ENCODE results near the gene DNTT.
A peak's percentile ranks its signal among the peaks of the same experiment; 100 is the strongest.

DNTT gene

DNA sequence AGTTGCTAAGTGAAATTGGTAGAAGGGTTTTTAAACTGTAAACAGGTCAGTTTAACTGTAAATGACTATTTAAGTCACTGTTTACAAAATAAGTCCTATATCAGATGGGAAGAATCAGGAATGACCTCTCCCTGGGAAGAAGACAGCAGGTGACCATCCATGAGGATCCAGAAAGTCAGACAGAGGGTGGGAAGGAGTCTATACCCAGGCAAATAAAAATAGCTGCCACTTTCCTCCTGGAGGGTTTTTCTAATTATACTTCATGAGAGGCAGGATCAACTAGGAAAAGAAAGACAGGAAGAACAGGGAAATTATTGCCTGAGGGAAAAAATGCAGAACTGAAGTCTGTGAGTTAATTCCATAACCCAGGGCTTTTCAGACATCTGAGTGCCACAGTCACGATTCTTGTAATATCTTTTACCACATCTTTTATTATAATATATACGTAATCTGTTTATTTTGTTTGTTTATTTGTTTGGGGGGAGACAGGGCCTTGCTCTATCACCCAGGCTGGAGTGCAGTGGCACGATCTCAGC lies 7.0 kb downstream of the DNTT start:
- DNase-seq = no peak

DNA sequence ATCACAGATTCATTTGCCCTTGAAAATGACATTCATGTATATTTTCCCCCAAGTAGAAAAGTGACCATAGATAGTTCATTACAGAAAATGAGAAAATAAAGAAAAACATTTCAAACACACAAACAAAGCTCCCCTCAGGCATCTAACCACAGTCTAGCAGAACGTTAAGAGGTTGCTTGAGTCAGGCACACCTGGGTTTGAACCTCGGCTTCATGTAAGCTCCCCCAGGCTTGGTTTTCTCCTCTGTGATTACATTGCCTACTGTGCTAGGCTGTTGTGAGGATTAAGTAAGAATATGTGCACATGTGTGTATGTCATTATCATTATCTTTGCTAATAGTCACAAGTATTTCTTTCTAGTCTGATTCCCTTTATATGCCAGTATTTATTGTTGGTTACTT lies 9.1 kb downstream of the DNTT start:
- DNase-seq = no peak

DNA sequence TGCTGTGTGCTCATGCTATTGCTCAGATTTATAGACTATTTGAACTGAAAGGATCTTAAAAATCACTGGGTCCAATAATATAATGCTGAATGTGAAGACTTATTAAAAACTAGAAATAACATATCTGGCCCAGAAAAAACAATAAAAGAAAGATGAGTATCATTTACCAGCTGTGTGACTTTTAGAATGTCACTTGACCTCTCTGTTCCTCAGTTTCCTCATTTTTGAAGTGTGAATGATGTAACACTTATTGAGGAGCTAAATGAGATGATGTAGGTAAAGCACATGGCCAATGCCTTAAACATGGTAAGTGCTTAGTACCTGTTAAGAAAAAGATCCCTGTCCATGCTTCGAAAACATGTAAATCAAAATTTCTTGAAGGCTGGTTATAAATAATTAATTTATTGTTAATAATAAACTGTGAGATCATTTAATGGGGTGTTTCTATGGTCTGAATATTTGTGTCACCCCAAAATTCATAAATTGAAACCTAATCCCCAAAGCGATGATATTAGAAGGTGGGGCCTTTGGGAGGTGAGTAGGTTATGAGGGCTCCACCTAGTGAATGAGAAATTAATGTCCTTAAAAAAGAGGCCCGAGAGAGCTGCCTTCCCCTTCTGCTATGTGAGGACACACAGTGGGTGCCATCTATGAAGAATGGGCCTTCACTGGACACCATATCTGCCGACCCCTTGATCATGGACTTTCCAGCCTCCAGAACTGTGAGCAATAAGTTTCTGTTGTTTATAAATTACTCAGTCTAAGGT lies 13.0 kb downstream of the DNTT start:
- DNase-seq = no peak

DNA sequence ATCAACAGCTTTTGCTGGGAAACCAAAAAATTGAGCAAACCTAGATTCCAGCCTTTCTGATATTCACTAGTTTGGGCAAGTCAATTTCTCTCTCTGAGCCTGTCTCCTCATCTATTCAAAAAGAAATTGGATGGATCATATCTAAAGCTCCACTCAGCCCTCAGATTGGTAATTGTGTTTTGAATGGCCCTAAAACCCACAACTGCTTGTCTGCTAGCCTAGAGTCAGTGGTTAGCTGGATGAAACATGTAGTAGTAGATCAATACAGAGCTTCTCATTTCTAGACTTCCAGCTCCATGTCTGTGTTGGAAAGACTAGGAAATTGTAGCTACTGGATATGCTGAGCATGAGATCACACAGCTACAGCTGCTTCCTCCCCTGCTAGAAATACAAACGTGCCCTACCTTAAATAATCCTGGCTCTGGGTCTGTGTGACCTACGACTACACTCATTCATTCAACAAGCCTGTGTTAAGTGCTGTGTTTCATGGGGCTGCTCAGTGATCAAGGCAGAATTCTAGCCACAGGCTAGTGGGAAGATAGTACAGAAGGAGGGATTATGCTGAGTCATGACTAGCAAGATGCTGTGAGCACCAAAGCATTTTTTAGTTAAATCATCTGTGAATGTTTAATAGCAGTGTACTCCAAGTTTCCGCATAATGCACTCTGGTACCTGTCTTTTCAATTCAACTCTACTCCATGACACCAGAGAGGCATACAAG lies 15.7 kb downstream of the DNTT start:
- no peak for DNase-seq

DNA sequence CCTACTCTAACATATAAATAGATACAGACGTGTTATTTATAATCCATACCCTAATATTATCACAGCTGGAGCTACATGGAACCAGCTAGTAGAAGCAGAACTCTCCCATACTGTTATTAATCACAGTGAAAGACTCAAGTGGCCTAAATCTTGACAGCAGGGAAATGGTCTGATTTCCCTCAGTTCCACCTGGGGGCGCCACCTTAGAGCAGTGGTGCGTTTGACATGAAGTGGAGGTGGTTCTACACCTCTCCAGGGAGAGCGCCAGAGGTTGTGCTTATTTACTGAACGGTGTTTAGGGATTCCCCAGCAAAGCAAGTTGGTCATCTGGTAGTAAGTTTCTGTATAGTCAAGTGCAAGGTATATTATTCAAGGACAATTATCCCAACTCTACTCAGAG lies 17.6 kb downstream of the DNTT start:
- no peak for DNase-seq

DNA sequence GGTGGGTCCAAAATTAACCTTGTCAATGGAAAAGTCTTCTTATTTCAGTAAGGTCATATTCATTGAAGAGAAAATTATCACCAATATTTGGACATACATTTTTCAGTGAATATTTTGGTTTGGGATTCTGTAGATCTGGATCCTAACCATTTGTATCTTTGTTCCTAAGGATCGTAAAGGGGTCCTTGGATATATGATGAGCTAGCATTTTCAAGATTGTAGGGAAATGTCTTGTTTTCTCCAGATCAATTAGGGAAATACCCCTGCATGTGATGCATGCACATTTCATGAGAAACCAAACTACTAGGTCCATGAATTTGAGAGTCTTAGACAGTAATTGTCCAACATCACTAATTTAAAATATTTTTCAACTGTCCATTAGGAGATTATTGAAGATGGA lies 18.0 kb downstream of the DNTT start:
- DNase-seq = no peak

DNA sequence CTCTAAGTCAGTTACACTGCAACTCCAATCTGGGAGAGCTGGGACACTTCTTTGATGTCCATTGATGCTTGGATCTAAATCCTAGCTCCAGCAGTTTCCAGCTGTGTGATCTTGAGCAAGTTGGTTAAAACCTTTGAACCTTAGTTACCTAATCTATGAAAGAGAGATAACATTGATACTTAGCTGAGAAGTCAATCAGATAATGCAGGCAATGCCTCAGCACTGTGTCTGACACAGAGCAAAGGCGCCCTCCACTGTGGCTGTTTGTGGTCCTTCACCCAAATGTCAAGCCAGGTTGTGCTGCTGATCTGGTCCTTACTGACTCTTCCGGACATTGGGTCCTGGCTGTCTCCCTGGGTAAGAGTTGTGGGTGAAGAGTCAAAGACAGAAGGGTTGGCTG lies 20.2 kb downstream of the DNTT start:
- DNase-seq = no peak

DNA sequence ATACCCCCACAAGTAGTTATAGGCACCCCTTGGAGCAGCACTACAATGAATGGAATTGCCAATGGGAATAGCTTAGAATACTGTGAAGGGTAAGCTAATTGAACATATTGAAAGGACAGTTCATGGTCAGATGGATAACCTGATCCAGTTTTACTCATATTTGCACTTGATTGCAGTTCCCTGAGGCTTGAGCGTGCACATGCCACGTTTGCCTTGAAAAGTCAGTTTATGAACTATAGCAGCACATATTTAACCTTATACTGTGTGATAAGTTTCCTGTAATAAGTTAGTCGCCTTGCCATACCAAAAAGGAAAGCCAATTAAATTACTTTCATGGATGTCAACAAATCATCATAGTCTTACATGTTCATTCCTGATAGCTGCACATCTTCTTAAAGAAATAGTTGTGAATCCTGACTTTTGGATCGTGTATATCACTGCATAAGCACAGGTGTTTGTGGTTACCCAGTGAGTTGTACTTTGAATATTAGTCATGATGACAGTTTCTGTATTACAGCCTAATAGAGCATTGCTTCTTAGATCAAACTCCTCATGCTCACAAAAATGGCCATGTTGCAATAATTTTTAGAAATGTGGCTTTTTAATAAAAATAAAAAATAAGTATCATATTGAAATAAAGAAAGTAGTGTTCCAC lies 21.6 kb downstream of the DNTT start:
- no peak for DNase-seq

DNA sequence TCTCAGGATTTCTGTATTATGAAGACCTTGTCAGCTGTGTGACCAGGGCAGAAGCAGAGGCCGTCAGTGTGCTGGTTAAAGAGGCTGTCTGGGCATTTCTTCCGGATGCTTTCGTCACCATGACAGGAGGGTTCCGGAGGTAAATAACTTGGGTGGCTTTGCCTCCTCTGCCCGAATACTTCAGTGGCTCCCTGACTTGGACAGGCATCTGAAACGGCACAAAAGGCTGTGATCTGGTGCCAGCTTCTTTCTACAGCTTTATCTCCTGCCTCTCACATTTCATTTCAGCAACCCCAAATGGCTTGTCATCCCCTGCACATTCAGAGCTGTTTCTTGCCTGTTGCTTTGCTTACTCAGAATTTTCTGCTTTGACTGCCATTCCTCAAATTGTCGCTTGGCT lies 23.2 kb downstream of the DNTT start:
- no peak for DNase-seq

DNA sequence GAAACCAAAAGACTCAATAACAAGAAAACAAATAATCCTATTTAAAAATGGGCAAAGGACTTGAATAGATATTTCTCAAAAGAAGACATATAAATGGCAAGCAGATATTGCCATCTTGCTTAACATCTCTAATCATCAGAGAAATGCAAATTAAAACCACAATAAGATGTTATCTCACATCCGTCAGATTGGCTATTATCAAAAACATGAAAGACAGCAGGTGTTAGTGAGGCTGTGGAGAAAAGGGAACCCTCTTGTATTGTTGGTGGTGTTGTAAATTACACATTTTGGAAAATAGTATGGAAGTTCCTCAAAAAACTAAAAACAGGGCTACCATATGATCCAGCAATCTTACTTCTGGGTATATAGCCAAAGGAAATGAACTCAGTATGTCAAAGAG lies 28.9 kb downstream of the DNTT start:
- no peak for DNase-seq

DNA sequence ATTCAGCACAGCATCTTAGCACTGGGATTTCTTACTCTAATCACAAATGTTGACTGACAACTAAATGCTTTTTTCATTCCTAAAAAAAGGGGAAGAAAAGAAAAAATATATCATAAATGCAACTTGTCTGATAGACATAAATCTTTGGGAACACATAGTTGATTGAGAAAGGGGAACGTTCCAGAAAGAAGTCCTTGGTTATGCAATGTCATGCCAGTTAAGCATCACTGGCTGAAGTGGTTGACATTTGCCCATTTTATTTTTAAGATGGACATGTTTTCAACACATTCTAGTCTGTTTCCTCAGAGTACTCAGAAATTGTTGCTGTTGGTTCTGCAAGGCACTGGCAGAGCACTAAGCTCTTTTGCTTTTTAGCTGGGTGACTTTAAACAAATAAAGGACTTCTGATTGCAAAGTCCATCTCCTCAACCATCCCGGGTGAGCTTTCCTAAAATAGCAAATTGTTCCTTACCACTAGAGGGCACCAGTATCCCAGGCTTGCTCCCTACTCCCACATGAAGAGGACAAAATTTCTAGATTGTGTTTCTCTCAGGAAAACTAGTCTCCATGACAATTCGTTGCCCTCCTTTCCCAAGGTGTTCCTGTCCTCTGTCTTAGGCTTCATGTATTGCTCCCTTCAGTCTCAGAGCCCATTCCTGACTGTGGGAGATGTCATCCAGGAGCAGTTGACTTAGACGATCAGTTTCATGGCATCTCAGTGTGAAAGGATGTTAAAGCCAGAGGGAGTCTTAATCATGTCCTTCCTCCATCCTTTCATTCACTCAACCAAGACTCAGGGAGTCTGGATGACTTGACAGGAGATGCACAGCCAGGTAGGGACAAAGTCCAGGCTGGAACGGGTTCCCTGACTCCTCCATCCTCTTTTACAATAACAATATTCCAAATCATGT lies 30.6 kb downstream of the DNTT start:
- peak; percentile 13 for DNase-seq

DNA sequence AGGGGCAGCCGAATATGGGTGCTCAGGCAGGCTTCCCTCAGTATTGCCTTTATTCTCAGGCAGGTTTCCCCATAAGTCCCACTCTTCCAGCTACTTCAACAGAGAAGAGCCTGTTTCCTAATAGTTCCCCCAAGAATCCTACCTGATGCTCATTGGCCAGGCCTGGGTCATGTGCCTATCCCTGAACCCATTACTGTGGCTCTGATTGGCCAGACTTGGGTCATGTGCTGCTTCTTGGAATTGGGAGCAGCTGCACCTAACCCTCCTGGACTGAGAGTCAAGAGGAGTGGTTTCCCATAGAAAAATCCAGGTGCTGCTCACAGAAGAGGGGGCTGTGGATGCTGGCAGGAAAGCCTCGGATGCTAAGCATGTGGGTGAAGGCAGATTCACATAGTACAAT lies 32.9 kb downstream of the DNTT start:
- no peak for DNase-seq

DNA sequence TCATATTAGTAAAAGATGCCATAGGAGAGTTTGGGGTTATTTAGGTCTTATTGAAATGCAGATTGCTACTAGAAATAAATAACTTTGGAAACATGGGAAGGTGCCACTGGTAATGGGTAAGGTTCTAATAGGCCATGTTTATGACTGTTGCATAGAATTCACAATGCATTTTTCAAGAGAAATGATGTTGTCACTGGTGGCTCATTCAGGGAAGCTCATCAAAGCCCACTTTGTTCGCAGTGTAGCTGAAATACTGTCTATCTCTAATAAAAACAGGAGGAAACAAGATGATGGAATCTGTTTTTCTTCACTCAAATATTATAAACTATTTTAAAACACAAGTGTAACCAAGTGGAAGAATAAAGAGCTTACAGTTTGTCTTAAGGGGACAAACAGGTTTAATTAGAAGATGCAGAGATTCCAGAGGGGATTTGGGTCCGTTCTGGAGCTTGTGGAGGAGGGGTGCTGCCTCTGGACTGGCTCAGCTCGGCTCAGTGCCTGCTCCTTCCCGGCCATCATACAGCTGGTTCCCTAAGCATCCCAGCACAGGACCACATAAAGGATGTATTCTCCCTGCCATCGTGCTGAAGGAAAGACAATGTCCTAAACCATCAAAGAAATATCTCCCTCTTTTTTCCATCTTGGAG lies 34.2 kb downstream of the DNTT start:
- DNase-seq = no peak

DNA sequence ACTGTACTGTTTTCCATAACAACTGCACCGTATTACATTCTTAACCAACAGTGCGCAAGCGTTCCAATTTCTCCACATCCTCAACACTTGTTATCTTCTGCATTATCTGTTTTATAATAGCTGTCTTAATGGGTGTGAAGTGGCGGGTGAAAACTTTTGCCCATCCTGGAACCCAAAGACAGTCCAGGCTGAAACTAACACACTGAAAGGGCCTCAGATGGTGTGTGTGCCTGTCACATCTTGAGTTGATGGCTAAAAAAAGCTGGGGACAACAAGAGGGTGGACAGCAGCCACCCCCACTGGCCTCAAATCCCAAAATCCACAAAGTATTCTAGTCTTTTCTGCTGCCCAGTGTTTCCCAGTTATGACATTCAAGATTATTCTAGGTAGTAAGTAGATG lies 35.1 kb downstream of the DNTT start:
- no peak for DNase-seq

DNA sequence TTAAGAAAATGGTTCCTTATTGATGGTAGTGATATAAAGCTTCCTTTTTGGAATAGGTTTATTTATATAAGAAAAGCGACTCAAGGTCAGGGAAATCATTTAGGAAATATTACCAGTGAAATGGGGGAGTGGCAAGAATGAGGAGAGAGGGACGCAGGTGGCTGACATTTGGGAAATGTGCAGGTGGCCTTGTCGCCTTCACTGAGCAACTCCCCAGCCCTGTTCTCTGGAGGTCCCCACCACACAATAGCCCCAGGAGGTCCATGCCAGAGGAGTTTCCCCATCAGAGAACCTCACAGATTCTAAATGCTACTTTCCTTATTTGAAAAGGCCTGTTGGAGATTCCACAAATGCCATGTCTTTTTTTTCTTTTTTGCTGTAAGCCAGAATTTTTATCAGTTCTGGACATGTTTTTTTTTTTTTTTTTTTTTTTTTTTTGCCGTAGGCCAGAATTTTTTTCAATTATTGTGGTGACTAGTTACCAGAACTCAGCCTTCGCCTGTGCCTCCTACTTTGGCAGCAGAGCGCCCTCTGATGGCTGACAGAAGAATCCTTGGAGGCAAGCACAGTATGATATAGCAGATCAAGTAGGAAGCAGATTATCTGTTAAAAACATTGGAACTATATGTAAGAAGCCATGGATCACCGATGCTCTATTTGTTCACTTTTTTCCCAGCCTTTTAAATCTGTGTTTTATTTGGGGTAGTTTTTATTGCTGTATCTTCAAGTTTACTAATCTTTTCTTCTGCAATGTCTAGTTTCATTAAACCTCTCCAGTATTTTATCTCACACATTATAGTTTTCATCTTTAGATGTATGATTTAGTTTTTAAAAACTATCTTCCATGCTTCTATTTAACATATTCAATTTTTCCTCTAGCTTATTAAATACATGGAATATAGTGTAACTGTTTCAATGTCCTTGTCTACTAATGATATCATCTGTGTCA lies 36.0 kb downstream of the DNTT start:
- DNase-seq = peak; percentile 35

DNA sequence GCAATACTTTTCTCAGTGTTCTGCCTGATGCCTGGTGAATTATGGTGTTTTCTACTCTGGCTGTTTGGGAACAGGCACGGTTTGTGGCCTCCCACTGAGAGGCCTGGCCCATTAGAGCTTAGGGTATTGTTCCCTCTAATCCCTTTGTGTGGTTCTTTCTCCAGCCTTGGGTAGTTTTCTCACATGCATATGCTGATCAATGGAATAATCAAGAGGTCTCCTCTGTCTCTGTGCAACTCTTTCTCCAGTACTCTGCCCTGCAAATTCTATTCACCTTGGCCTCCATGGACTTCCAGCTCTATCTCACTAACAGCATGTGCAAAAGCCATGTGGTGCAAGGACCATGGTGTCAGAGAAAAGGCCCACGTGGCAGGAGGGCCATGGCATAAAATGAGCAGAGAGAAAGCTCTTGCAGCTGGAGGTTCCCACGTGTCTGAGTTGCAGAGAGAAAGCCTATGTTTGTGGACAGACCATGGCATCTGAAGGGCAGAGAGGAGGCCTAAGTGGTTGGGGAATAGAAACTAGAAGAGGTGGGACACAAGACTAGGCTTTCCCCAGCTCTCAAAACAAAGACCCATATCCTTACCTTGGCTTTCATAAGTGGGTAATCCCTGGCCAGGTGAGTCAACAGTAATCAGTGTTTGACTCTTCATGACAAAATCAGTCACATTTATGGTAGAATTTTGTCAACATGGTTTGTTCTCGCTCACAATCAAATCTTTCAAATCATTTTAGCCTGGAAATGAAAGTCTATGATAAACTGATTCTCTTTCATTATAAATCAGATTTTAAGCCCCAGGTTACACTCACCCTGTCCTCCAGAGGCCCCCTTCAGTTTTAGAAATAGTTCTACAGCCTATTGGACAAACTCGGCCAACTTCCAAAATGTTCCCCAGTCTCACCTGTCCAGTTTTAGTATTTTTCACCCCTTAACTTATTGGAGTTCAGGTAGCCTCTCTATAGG lies 37.3 kb downstream of the DNTT start:
- DNase-seq = no peak

DNA sequence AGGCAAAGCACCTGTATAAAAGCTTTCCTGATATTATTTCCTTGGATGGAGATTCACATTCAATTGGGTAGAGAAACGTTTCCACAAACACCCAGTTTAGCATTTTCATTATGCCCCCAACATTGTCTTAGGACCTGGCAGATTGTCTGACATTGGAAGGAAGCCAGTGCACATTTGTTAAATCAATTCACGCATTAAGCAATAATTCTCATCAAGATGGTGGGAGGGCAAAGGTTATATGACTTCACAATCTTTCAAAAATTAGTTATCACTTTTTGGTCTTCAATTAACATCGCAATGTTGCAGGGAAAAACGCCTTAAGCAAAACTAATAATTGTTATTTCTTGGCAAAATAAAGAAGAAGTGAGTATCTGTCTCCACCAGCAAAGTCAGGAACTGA lies 38.2 kb downstream of the DNTT start:
- no peak for DNase-seq

DNA sequence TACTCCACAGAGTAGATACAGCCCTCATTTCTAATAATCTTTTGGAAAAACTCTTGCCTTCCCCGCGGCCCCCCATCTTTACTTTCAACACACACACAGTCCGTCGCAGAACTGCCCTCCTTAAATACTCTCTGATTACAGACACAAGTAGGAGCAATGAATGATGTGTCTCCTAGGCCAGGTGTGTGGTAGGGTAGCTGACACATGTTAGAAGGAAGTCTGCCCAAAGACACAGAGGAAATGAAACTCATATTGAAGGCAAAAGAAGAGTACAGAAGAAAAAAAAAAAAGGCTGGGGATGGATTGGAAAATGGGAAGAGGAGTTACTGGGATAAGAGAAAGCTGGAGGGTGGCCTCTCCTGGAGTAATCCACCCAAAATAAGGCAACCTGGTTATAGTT lies 39.9 kb downstream of the DNTT start:
- no peak for DNase-seq

DNA sequence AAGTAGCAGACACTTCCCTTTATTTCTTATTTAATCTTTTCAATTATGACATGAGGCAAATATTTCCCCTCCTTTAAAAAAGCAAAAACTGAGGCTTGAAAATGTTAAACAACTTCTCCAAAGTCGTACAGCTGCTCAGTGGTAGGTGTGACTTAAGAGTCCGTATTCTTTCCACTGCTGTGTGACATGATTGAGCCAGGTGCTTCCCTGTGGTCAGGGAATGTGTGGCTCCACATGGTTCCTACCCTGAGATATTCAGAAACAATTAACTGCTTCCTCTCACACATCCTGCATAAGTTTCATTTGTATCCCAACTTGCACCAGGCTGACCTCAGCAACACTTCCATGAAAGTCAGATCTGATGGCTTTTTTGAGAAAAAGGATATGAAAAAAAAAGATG lies 41.0 kb downstream of the DNTT start:
- DNase-seq = no peak

DNA sequence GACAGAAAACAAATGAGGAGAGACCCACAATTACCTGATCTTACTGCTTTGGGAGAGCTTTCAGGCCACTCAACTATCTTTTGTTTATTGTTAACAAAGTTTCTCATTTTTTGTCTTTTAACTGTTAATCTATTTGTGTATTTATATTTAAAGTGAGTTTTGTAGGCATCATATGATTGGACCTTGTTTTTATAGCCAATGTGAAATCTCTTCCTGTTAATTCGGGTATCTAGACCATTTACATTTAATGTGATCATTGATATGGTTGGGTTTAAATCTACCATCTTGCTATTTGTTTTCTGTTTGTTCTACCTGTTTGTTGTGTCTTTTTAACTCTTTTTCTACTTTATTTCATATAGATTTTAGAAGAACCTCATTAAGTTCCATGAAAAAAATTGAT lies 42.1 kb downstream of the DNTT start:
- DNase-seq = no peak
